K562 (cell line): ENCODE results near the gene HIVEP1. TPM values are rescaled to one million over a fixed set of nuclear protein-coding genes. Genes with fewer than 3 reads are reported as not detected.
A peak's percentile ranks its signal among the peaks of the same experiment; 100 is the strongest.

Experiments
- ATF1 ChIP-seq, 2 experiments: fragments of 450-650 bp in 1 of 2; IDR thresholded peaks; 2 replicates each; pipeline ENCODE4 v1.6.1; 2016; ENCODE audit warnings: missing compliant biosample characterization in 1 of 2, missing genetic modification characterization in 1 of 2
- CC2D1A ChIP-seq: fragments of 450-650 bp; IDR thresholded peaks from 2 replicates; pipeline ENCODE4 v1.6.1; 2017; ENCODE audit warnings: mild to moderate bottlenecking
- CEBPB ChIP-seq: fragments of 450-650 bp; IDR thresholded peaks from 2 replicates; pipeline ENCODE4 v1.6.1; 2016; ENCODE audit warnings: missing genetic modification characterization, missing compliant biosample characterization
- ESRRA ChIP-seq: fragments of 450-650 bp; IDR thresholded peaks from 2 replicates; pipeline ENCODE4 v1.6.1; 2014; ENCODE audit warnings: low read depth, mild to moderate bottlenecking, moderate library complexity, borderline replicate concordance
- FOXA1 ChIP-seq: fragments of 450-650 bp; IDR thresholded peaks from 2 replicates; pipeline ENCODE4 v1.6.1; 2016; ENCODE audit warnings: mild to moderate bottlenecking, borderline replicate concordance
- FOXM1 ChIP-seq, 2 experiments: fragments of 450-650 bp in 1 of 2; sonication (generic) in 1 of 2; formaldehyde crosslinking in 1 of 2; IDR thresholded peaks; 2 replicates each; pipeline versions ENCODE4 v1.6.1 to v1.9.0; 2017 to 2022; ENCODE audit warnings: low read depth in 2 of 2, mild to moderate bottlenecking in 2 of 2, missing genetic modification reagents in 1 of 2, moderate library complexity in 1 of 2
- HDAC1 ChIP-seq, 2 experiments: fragments of 450-650 bp; IDR thresholded peaks; 2 replicates each; pipeline ENCODE4 v1.6.1; 2016 to 2017; ENCODE audit warnings: inconsistent platforms in 1 of 2, mild to moderate bottlenecking in 1 of 2, moderate library complexity in 1 of 2
- IFI16 ChIP-seq: fragments of 250-450 bp; sonication (Bioruptor Pico); IDR thresholded peaks from 2 replicates; pipeline ENCODE4 v2.1.2; 2022; ENCODE audit warnings: mild to moderate bottlenecking, inconsistent platforms
- MAZ ChIP-seq, 2 experiments: fragments of 450-650 bp in 1 of 2; sonication (generic) in 1 of 2; formaldehyde crosslinking; IDR thresholded peaks in 1 of 2; conservative IDR thresholded peaks in 1 of 2; 2 replicates each; pipeline versions ENCODE4 v1.4.0 to v1.5.0; 2020; ENCODE audit warnings: mild to moderate bottlenecking in 1 of 2, missing genetic modification reagents in 1 of 2
- PTTG1 ChIP-seq: fragments of 450-650 bp; IDR thresholded peaks from 2 replicates; pipeline ENCODE4 v1.6.1; 2016; ENCODE audit warnings: low read depth, mild to moderate bottlenecking, missing genetic modification characterization, missing compliant biosample characterization
- SAP30 ChIP-seq: fragments of 200-600 bp; sonication (generic); IDR thresholded peaks from 2 replicates; pipeline ENCODE4 v1.6.1; 2012; ENCODE audit warnings: borderline replicate concordance, low read depth, mild to moderate bottlenecking, moderate library complexity, low read length, control low read depth, inconsistent platforms; ENCODE audit not compliant: insufficient read depth, poor library complexity, severe bottlenecking
- SRSF9 ChIP-seq: fragments of 200-400 bp; formaldehyde crosslinking; IDR thresholded peaks from 2 replicates; pipeline ENCODE4 v1.6.1; 2017; ENCODE audit warnings: low read depth, low read length, borderline replicate concordance
- TAF7 ChIP-seq: fragments of 450-650 bp; IDR thresholded peaks from 2 replicates; pipeline ENCODE4 v1.6.1; 2016; ENCODE audit warnings: missing genetic modification characterization, missing compliant biosample characterization
- TAF9B ChIP-seq: fragments of 450-650 bp; IDR thresholded peaks from 2 replicates; pipeline ENCODE4 v1.6.1; 2018; ENCODE audit warnings: mild to moderate bottlenecking; ENCODE audit not compliant: partially characterized antibody
- TEAD1 ChIP-seq, 2 experiments: fragments of 450-650 bp in 1 of 2; sonication (generic) in 1 of 2; formaldehyde crosslinking; IDR thresholded peaks; 2 replicates each; pipeline versions ENCODE4 v1.4.0 to v1.8.0; 2020 to 2022; ENCODE audit warnings: mild to moderate bottlenecking in 2 of 2, missing genetic modification reagents in 1 of 2
- USF1 ChIP-seq: sonication (generic); formaldehyde crosslinking; IDR thresholded peaks from 2 replicates; pipeline ENCODE4 v1.9.0; 2022; ENCODE audit warnings: mild to moderate bottlenecking, missing genetic modification reagents
- ZBTB26 ChIP-seq: fragments of 450-650 bp; formaldehyde crosslinking; IDR thresholded peaks from 2 replicates; pipeline ENCODE4 v1.4.0; 2022; ENCODE audit warnings: missing genetic modification characterization
- ZBTB34 ChIP-seq: fragments of 250-450 bp; sonication (Bioruptor Pico); IDR thresholded peaks from 2 replicates; pipeline ENCODE4 v1.8.0; 2021; ENCODE audit warnings: mild to moderate bottlenecking, moderate library complexity
- ZNF445 ChIP-seq: fragments of 250-450 bp; sonication (Bioruptor Pico); IDR thresholded peaks from 2 replicates; pipeline ENCODE4 v1.4.0; 2020; ENCODE audit warnings: low read depth, mild to moderate bottlenecking, moderate library complexity
- ZNF507 ChIP-seq: conservative IDR thresholded peaks from 2 replicates; pipeline ENCODE4 v1.6.1; 2017; ENCODE audit warnings: missing genetic modification characterization, missing compliant biosample characterization
- polyA plus RNA-seq, 8 experiments: library from polyadenylated mRNA; depleted of rRNA in 4 of 8; stranded (reverse) in 5 of 8; unstranded in 3 of 8; fragments of >200 nt; fragmentation: Nextera tagmentation in 2 of 8; fragmentation: Illumina TruSeq in 1 of 8; extraction: Ambion mirVana in 2 of 8; extraction: Trizol in 1 of 8; gene quantifications; 2 replicates each; pipeline versions ENCODE4 v1.2.1 to v1.2.3, GENCODE V29; 2011 to 2014; ENCODE audit warnings: inconsistent platforms in 1 of 8, missing spikeins in 1 of 8
- total RNA-seq, 7 experiments: library from RNA; depleted of rRNA in 6 of 7; stranded (reverse); fragments of >200 nt in 6 of 7; fragmentation: Illumina TruSeq in 2 of 7; extraction: Trizol in 2 of 7; gene quantifications; 2 replicates each; pipeline versions ENCODE4 v1.2.1 to v1.2.3, GENCODE V29; 2011 to 2021; ENCODE audit warnings: low replicate concordance in 1 of 7
- TF ChIP-seq, protein P1 (sequence below): fragments of 250-450 bp; sonication (Bioruptor Pico); IDR thresholded peaks from 2 replicates; pipeline ENCODE4 v1.5.0; 2022; ENCODE audit warnings: mild to moderate bottlenecking
- TF ChIP-seq, protein P2 (sequence below): fragments of 250-450 bp; sonication (Bioruptor Pico); IDR thresholded peaks from 2 replicates; pipeline ENCODE4 v1.5.0; 2021

HIVEP1 gene
- total and polyA plus RNA-seq, 9 of the 15 experiments (the other 6 are each of a cell fraction or from before 2014, with no cell fraction given), result 6.0 to 33.3 (median 21.7) TPM

DNA sequence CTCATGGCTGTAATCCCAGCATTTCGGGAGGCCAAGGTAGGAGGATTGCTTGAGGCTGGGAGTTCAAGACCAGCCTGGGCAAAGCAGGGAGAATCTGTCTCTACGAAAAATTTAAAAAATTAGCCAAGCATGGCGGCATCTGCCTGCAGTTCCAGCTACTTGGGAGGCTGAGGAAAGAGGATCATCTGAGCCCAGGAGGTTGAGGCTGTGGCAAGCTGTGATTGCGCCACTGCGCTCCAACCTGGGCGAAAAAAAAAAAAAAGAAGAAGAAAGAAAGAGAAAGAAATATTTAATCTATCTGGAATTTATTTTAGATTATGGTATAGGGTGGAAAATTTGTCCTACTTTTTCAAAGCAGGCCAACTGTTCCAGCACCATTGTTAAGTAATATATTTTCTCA is 32.2 kb upstream of the HIVEP1 start (continued):
- TF ChIP-seq TAF9B (no peak), ESRRA (no peak), USF1 (CRISPR knock-in tag) (no peak), TAF7 (no peak), CEBPB (tag) (peak; percentile 54), MAZ (CRISPR knock-in tag; conservative IDR thresholded peaks at IDR 0.05 in 1 of 2, IDR thresholded peaks at IDR 0.05 in 1 of 2) (no peak), FOXA1 (no peak), SRSF9 (no peak), CC2D1A (peak; percentile 77; the same call in 1 of the 2 replicates), TEAD1 (CRISPR knock-in tag; IDR thresholded peaks at IDR 0.05) (no peak), ZNF445 (no peak), SAP30 (no peak), ZBTB34 (CRISPR knock-in tag) (no peak), PTTG1 (tag) (no peak), HDAC1 (IDR thresholded peaks at IDR 0.05) (no peak), ATF1 (CRISPR knock-in tag; IDR thresholded peaks at IDR 0.05) (no peak), ATF1 (tag; IDR thresholded peaks at IDR 0.05) (no peak), FOXM1 (IDR thresholded peaks at IDR 0.05; ENCODE audit: low read depth) (peak; percentile 35; the same call in 1 of the 2 replicates), FOXM1 (CRISPR knock-in tag; IDR thresholded peaks at IDR 0.05; ENCODE audit: low read depth) (no peak), ZNF507 (no peak), IFI16 (CRISPR knock-in tag) (no peak), ZBTB26 (no peak)
- TF ChIP-seq, protein P1, sequence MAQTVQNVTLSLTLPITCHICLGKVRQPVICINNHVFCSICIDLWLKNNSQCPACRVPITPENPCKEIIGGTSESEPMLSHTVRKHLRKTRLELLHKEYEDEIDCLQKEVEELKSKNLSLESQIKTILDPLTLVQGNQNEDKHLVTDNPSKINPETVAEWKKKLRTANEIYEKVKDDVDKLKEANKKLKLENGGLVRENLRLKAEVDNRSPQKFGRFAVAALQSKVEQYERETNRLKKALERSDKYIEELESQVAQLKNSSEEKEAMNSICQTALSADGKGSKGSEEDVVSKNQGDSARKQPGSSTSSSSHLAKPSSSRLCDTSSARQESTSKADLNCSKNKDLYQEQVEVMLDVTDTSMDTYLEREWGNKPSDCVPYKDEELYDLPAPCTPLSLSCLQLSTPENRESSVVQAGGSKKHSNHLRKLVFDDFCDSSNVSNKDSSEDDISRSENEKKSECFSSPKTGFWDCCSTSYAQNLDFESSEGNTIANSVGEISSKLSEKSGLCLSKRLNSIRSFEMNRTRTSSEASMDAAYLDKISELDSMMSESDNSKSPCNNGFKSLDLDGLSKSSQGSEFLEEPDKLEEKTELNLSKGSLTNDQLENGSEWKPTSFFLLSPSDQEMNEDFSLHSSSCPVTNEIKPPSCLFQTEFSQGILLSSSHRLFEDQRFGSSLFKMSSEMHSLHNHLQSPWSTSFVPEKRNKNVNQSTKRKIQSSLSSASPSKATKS (CRISPR knock-in tag), result no peak
- TF ChIP-seq, protein P2, sequence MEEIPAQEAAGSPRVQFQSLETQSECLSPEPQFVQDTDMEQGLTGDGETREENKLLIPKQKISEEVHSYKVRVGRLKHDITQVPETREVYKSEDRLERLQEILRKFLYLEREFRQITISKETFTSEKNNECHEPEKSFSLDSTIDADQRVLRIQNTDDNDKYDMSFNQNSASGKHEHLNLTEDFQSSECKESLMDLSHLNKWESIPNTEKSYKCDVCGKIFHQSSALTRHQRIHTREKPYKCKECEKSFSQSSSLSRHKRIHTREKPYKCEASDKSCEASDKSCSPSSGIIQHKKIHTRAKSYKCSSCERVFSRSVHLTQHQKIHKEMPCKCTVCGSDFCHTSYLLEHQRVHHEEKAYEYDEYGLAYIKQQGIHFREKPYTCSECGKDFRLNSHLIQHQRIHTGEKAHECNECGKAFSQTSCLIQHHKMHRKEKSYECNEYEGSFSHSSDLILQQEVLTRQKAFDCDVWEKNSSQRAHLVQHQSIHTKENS (CRISPR knock-in tag), result no peak
